Activated B cell treated with CpG ODN at 0.5 μM for 24 hours (primary cell): Measurements from ENCODE around the gene SUCLG2. TPM values are rescaled to one million over a fixed set of nuclear protein-coding genes. Genes with fewer than 3 reads are reported as not detected.

Experiments
- ATAC-seq: fragments of 200-7000 bp; cut with Tn5 transposase; one replicate; pipeline ENCODE4 v1.10.0; 2021; ENCODE audit warnings: low read depth, mild to moderate bottlenecking, moderate library complexity
- CTCF ChIA-PET: fragments of 350-600 bp; sonication (Branson Sonifier 250); formaldehyde crosslinking; loops from one replicate; lab custom pipeline; 2021; ENCODE audit warnings: antibody characterized with exemption; lab: Charles Lee
- POLR2A ChIA-PET: fragments of 350-600 bp; sonication (Branson Sonifier 250); formaldehyde crosslinking; loops from one replicate; lab custom pipeline; 2021; ENCODE audit warnings: antibody characterized with exemption; lab: Charles Lee
- DNase-seq: peaks from one replicate; pipeline ENCODE4 v3.0.0; 2022
- H3K27ac Mint-ChIP-seq: one replicate; pipeline ENCODE4 v1.8.0; 2020; ENCODE audit warnings: mixed read lengths
- H3K27me3 Mint-ChIP-seq: one replicate; pipeline ENCODE4 v1.8.0; 2021; ENCODE audit warnings: mixed read lengths
- H3K36me3 Mint-ChIP-seq: one replicate; pipeline ENCODE4 v1.8.0; 2021; ENCODE audit warnings: low read depth, mixed read lengths
- H3K4me1 Mint-ChIP-seq: one replicate; pipeline ENCODE4 v1.8.0; 2021; ENCODE audit warnings: mixed read lengths
- H3K4me3 Mint-ChIP-seq: one replicate; pipeline ENCODE4 v1.8.0; 2020; ENCODE audit warnings: mild to moderate bottlenecking, mixed read lengths
- H3K9me3 Mint-ChIP-seq: one replicate; pipeline ENCODE4 v1.8.0; 2020; ENCODE audit warnings: mixed read lengths
- intact Hi-C: fragments of 100-400 bp; cut with micrococcal nuclease; formaldehyde crosslinking; loops from one replicate; pipeline ENCODE4 v1.15.1; 2024
- total RNA-seq: library from RNA; stranded (reverse); gene quantifications from 2 replicates; pipeline ENCODE4 v1.2.3, GENCODE V29; 2022
- TF ChIP-seq, protein P1 (sequence below): fragments of 200-600 bp; IDR thresholded peaks from one replicate; pipeline ENCODE4 v1.8.0; 2022; ENCODE audit warnings: antibody characterized with exemption, mild to moderate bottlenecking

Gene SUCLG2
- total RNA-seq, 1 donor from 2014 or later, result 40.8 TPM

DNA sequence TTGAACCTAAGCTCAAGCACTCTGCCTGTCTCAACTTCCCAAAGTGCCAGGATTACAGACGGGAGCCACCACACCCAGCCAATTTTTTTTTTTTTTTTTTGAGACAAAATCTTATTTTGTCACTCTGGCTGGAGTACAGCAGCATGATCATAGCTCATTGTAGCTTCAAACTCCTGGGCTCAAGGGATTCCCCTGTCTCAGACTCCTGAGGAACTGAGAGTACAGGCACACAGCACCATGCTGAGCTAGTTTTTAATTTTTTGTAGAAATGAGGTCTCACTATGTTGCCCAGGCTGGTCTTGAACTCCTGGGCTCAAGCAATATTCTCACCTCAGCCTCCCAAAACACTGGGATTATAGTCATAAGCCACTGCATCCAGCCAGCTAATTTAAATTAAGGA lies 36.8 kb upstream of the SUCLG2 start:
- DNase-seq (no peak), ATAC-seq (peak; percentile 72)
- peaks cover 4% of the 10 kb centered on the region for H3K27me3 Mint-ChIP-seq
- TF ChIP-seq, protein P1, sequence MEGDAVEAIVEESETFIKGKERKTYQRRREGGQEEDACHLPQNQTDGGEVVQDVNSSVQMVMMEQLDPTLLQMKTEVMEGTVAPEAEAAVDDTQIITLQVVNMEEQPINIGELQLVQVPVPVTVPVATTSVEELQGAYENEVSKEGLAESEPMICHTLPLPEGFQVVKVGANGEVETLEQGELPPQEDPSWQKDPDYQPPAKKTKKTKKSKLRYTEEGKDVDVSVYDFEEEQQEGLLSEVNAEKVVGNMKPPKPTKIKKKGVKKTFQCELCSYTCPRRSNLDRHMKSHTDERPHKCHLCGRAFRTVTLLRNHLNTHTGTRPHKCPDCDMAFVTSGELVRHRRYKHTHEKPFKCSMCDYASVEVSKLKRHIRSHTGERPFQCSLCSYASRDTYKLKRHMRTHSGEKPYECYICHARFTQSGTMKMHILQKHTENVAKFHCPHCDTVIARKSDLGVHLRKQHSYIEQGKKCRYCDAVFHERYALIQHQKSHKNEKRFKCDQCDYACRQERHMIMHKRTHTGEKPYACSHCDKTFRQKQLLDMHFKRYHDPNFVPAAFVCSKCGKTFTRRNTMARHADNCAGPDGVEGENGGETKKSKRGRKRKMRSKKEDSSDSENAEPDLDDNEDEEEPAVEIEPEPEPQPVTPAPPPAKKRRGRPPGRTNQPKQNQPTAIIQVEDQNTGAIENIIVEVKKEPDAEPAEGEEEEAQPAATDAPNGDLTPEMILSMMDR, result no peak
- CTCF ChIA-PET, result no interaction called here
- H3K4me3 Mint-ChIP-seq, result no peak overlapping the region
- H3K36me3 Mint-ChIP-seq, result peaks cover 2% of the 10 kb centered on the region
- peaks cover 20% of the 10 kb centered on the region for H3K4me1 Mint-ChIP-seq
- peaks cover 3% of the 10 kb centered on the region for H3K9me3 Mint-ChIP-seq
- no peak overlapping the region for H3K27ac Mint-ChIP-seq
- POLR2A ChIA-PET, result interaction anchor here (0.7 to 1.8 kb wide), 3 partner anchors 36 to 643 kb away, joined by 3 to 9 read pairs (median 4); no protein-coding TSS in a partner anchor
- intact Hi-C loops, result no loop called here

GRCh38 chr3:67689806-67690205 lies 35.4 kb upstream of the SUCLG2 start:
- CTCF ChIA-PET, result no interaction called here
- peaks cover 3% of the 10 kb centered on the region for H3K9me3 Mint-ChIP-seq
- peaks cover 4% of the 10 kb centered on the region for H3K27me3 Mint-ChIP-seq
- H3K4me1 Mint-ChIP-seq, result peaks cover 33% of the 10 kb centered on the region
- H3K4me3 Mint-ChIP-seq, result no peak overlapping the region
- TF ChIP-seq, protein P1, result no peak
- intact Hi-C loops, result loop anchor here (5.0 to 10.0 kb wide), 2 partner anchors 645 to 693 kb away; partner anchors contain the start of gene KBTBD8
- ATAC-seq (no peak), DNase-seq (no peak)
- no peak overlapping the region for H3K27ac Mint-ChIP-seq
- H3K36me3 Mint-ChIP-seq, result peaks cover 2% of the 10 kb centered on the region
- POLR2A ChIA-PET, result interaction anchor here (1.0 kb wide), 1 partner anchor 35 kb away, joined by 3 read pairs; the partner anchor contains the start of gene SUCLG2

GRCh38 chr3:67688231-67688630 lies 33.8 kb upstream of the SUCLG2 start:
- Mint-ChIP-seq H3K27me3 (peaks cover 2% of the 10 kb centered on the region), H3K27ac (no peak overlapping the region), H3K36me3 (peaks cover 2% of the 10 kb centered on the region), H3K4me1 (peaks cover 46% of the 10 kb centered on the region), H3K9me3 (no peaks in the 10 kb centered on the region), H3K4me3 (no peak overlapping the region)
- ChIA-PET POLR2A (no interaction called here), CTCF (no interaction called here)
- ATAC-seq (no peak), DNase-seq (no peak)
- intact Hi-C loops, result loop anchor here (5.0 to 10.0 kb wide), 2 partner anchors 643 to 691 kb away; partner anchors contain the start of gene KBTBD8
- TF ChIP-seq, protein P1, result no peak

DNA sequence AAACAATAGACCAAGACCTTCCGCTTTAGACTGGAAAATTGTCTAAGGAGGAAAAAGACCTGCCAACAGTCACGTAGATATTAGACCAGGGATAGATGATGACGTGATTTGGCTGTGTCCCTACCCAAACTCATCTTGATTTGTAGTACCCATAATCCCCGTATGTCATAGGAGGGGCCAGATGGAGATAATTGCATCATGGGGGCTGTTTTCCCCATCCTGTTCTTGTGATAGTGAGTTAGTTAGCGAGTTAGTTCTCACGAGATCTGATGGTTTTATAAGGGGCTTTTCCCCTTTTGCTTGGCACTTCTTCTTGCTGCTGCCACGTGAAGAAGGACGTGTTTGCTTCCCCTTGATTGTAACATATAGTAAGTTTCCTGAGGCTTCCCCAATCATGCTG lies 31.7 kb upstream of the SUCLG2 start:
- H3K27ac Mint-ChIP-seq, result peak overlapping the region; percentile 91
- peaks cover 40% of the 10 kb centered on the region for H3K4me1 Mint-ChIP-seq
- intact Hi-C loops, result loop anchor here (5.0 to 10.0 kb wide), 2 partner anchors 641 to 689 kb away; partner anchors contain the start of gene KBTBD8
- peak; percentile 29 for ATAC-seq
- no peaks in the 10 kb centered on the region for H3K27me3 Mint-ChIP-seq
- TF ChIP-seq, protein P1, result no peak
- peaks cover 2% of the 10 kb centered on the region for H3K36me3 Mint-ChIP-seq
- no peaks in the 10 kb centered on the region for H3K9me3 Mint-ChIP-seq
- POLR2A ChIA-PET, result interaction anchor here (1.0 kb wide), 1 partner anchor 32 kb away, joined by 4 read pairs; the partner anchor contains the start of gene SUCLG2
- DNase-seq, result no peak
- peak overlapping the region; percentile 68 for H3K4me3 Mint-ChIP-seq
- CTCF ChIA-PET, result no interaction called here

GRCh38 chr3:67685499-67685898 lies 31.1 kb upstream of the SUCLG2 start:
- Mint-ChIP-seq H3K27ac (peak overlapping the region; percentile 91), H3K36me3 (peaks cover 2% of the 10 kb centered on the region), H3K27me3 (no peaks in the 10 kb centered on the region), H3K9me3 (no peaks in the 10 kb centered on the region), H3K4me1 (peaks cover 36% of the 10 kb centered on the region), H3K4me3 (peak overlapping the region; percentile 68)
- intact Hi-C loops, result loop anchor here (1.0 to 10.0 kb wide), 3 partner anchors 30 to 688 kb away; partner anchors contain the start of gene KBTBD8
- ChIA-PET POLR2A (interaction anchor here (1.3 kb wide), 1 partner anchor 31 kb away, joined by 23 read pairs; the partner anchor contains the start of gene SUCLG2), CTCF (no interaction called here)
- TF ChIP-seq, protein P1, result no peak
- peak; percentile 91 for ATAC-seq
- no peak for DNase-seq
